ENCODE results near the gene TAS2R1.
"Not testable (repeated sequence)": the region's sequence is repeated elsewhere in the genome, so short reads cannot be mapped to it uniquely, and the experiment has no call there.

The TAS2R1 gene

DNA sequence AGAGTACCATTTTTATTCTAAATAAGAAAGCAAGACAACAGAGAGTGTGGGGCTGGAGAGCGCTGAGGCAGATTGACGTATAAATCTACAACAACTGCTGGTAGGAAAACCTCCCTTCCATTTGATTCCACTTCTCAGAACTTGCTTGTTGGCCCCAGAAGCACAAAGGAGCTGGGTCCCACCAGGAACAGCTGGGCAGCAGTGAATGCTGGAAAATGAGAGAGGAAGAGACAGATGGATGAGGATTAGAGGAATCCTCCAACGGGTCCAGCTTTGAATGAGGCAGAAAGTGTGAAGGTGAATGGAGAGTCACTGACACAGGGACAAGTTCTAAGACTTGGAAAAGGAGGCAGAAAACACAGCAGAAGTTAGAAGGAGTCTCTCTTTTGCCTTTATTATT lies 14.8 kb downstream of the TAS2R1 start:
- no peak for DNase-seq (ENCODE audit: low spot score in 2 of 2)
- no peak overlapping the region for H3K4me3 ChIP-seq
- H3K27me3 ChIP-seq (ENCODE audit: low read depth), result no peaks in the 10 kb centered on the region
- H3K4me1 ChIP-seq, result no peaks in the 10 kb centered on the region
- H3K9me3 ChIP-seq, result no peaks in the 10 kb centered on the region
- in situ Hi-C loops (cut with MboI; ENCODE audit: low sequenced_read_pairs), result no loop called here
- H3K36me3 ChIP-seq (replicated peaks), result no peaks in the 10 kb centered on the region

GRCh38 chr5:9613360-9613759 lies 16.8 kb downstream of the TAS2R1 start:
- no peak overlapping the region for H3K4me3 ChIP-seq
- H3K9me3 ChIP-seq, result no peaks in the 10 kb centered on the region
- no peak for DNase-seq (ENCODE audit: low spot score in 2 of 2)
- H3K36me3 ChIP-seq (replicated peaks), result no peaks in the 10 kb centered on the region
- H3K27me3 ChIP-seq (ENCODE audit: low read depth), result no peaks in the 10 kb centered on the region
- in situ Hi-C loops (cut with MboI; ENCODE audit: low sequenced_read_pairs), result no loop called here
- no peaks in the 10 kb centered on the region for H3K4me1 ChIP-seq

- no peak for DNase-seq (ENCODE audit: low spot score in 2 of 2)
These were observed 19.2 kb downstream of the TAS2R1 start for GRCh38 chr5:9610969-9611368.

GRCh38 chr5:9610364-9610763 lies 19.8 kb downstream of the TAS2R1 start:
- Histone ChIP-seq H3K9me3 (no peaks in the 10 kb centered on the region), H3K4me3 (no peak overlapping the region), H3K27me3 (ENCODE audit: low read depth) (no peaks in the 10 kb centered on the region), H3K36me3 (replicated peaks) (no peaks in the 10 kb centered on the region), H3K4me1 (no peaks in the 10 kb centered on the region)
- in situ Hi-C loops (cut with MboI; ENCODE audit: low sequenced_read_pairs), result no loop called here
- no peak for DNase-seq (ENCODE audit: low spot score in 2 of 2)

More at GRCh38 chr5:9610969-9611368, 19.2 kb downstream of the TAS2R1 start:
- Histone ChIP-seq H3K36me3 (replicated peaks) (no peaks in the 10 kb centered on the region), H3K4me1 (no peaks in the 10 kb centered on the region), H3K27me3 (ENCODE audit: low read depth) (no peaks in the 10 kb centered on the region), H3K4me3 (no peak overlapping the region), H3K9me3 (no peaks in the 10 kb centered on the region)
- in situ Hi-C loops (cut with MboI; ENCODE audit: low sequenced_read_pairs), result no loop called here

GRCh38 chr5:9608093-9608492 lies 22.1 kb downstream of the TAS2R1 start:
- Histone ChIP-seq H3K4me3 (no peak overlapping the region), H3K9me3 (no peaks in the 10 kb centered on the region), H3K27me3 (ENCODE audit: low read depth) (no peaks in the 10 kb centered on the region), H3K36me3 (replicated peaks) (no peaks in the 10 kb centered on the region), H3K4me1 (no peaks in the 10 kb centered on the region)
- no peak for DNase-seq (ENCODE audit: low spot score in 2 of 2)
- in situ Hi-C loops (cut with MboI; ENCODE audit: low sequenced_read_pairs), result no loop called here

- Histone ChIP-seq H3K9me3 (no peaks in the 10 kb centered on the region), H3K27me3 (ENCODE audit: low read depth) (no peaks in the 10 kb centered on the region), H3K4me3 (no peak overlapping the region), H3K36me3 (replicated peaks) (no peaks in the 10 kb centered on the region), H3K4me1 (no peaks in the 10 kb centered on the region)
- no peak for DNase-seq (ENCODE audit: low spot score in 2 of 2)
- in situ Hi-C loops (cut with MboI; ENCODE audit: low sequenced_read_pairs), result no loop called here
These were observed 24.9 kb downstream of the TAS2R1 start for GRCh38 chr5:9605041-9605838.

DNA sequence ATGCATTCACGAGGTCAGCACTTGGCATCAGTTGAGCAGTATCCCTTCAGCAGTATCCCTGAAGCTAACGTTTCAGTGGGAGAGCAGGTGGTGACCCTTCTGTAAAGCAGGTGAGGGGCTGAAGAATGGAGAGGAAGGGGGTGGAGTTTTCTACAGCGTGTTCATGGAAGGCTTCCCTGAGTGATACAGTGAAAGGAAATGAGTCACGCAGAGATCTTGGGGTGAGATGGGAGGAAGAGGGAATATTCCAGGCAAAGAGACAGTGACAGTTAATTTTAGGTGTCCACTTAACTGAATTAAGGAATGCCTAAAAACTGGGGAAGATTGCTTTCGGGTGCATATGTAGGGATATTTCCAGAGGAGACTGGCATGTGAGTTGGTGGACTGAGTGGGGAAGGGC lies 25.7 kb downstream of the TAS2R1 start:
- H3K4me1 ChIP-seq, result no peaks in the 10 kb centered on the region
- no peaks in the 10 kb centered on the region for H3K36me3 ChIP-seq (replicated peaks)
- no peaks in the 10 kb centered on the region for H3K27me3 ChIP-seq (ENCODE audit: low read depth)
- H3K9me3 ChIP-seq, result no peaks in the 10 kb centered on the region
- no peak for DNase-seq (ENCODE audit: low spot score in 2 of 2)
- no peak overlapping the region for H3K4me3 ChIP-seq
- in situ Hi-C loops (cut with MboI; ENCODE audit: low sequenced_read_pairs), result no loop called here

DNA sequence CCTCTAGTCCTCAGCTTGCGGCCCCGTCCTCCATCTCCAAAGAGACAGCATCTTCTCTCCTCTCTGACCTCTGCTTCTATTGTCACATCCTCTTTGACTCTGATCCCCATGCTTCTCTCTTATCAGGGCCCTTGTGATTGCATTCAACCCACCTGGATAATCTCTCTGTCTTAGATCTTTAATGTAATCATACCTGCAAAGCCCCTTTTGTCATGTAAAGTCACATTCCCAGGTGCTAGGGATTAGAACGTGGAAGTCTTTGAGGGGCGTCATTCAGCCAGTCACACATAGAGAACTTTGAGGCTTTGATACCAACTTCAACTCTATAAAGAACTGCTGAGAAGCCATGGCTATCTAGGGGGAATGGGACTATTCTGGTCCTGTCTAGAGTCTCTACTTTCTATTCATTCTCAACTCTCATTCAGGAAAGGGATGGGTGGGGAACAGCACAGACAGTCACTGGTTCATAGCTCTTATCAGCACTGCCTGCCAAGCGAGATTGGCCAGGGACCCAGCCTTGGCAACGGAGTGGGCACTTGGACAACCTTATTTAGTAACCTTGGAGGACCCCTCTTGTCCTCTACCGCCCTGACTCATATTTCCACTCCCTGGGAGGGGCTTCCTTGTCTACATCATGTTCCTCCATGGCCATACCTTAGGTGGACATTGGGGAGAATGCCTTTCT lies 29.0 kb downstream of the TAS2R1 start:
- in situ Hi-C loops (cut with MboI; ENCODE audit: low sequenced_read_pairs), result no loop called here
- Histone ChIP-seq H3K27me3 (ENCODE audit: low read depth) (no peaks in the 10 kb centered on the region), H3K36me3 (replicated peaks) (no peaks in the 10 kb centered on the region), H3K4me3 (no peak overlapping the region), H3K4me1 (no peaks in the 10 kb centered on the region), H3K9me3 (no peaks in the 10 kb centered on the region)
- no peak for DNase-seq (ENCODE audit: low spot score in 2 of 2)

DNA sequence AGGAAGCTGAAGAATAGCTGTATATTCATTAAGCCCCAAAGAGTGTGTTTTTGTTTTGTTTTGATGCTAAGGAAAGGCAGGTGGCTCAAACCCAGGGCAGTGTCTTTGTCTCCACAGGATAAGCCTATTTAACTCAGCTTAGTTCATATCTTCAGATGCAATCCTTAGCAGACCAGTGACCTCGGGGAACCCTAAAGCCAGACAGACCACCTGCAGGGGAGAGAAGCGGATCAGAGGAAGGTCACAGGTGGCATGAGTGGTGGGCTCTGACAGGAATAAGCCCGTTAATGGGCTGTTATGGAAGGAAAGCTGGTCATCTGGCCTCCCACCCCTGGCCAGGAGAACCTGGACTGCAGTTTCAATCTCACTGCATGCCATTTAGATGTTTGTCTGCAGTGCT lies 30.8 kb downstream of the TAS2R1 start:
- no peaks in the 10 kb centered on the region for H3K4me1 ChIP-seq
- no peak overlapping the region for H3K4me3 ChIP-seq
- H3K9me3 ChIP-seq, result no peaks in the 10 kb centered on the region
- H3K27me3 ChIP-seq (ENCODE audit: low read depth), result no peaks in the 10 kb centered on the region
- DNase-seq (ENCODE audit: low spot score in 2 of 2), result no peak
- in situ Hi-C loops (cut with MboI; ENCODE audit: low sequenced_read_pairs), result no loop called here
- no peaks in the 10 kb centered on the region for H3K36me3 ChIP-seq (replicated peaks)

DNA sequence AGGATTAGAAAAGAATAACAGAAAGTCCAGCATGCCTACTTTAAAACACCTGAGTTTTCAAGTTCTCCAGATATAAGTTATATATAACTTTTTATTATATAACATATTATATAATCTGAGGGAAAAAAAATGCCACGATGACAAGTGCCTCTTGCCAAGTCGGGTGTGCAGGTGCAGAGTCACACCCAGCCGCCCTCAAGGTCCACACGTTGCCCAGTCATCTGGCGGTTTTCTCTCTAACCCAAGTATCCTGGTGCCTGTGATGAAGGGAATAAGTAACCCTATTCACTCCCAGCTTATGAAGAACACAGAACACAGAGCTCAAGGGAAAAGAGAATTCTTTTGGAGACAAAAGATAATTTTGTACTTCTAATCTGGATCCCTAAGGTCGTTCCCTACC lies 31.8 kb downstream of the TAS2R1 start:
- in situ Hi-C loops (cut with MboI; ENCODE audit: low sequenced_read_pairs); H3K9me3 ChIP-seq: not testable (repeated sequence)

GRCh38 chr5:9597322-9597721 lies 32.8 kb downstream of the TAS2R1 start:
- H3K36me3 ChIP-seq (replicated peaks); H3K27me3 ChIP-seq (ENCODE audit: low read depth); DNase-seq (ENCODE audit: low spot score in 2 of 2); H3K4me3 ChIP-seq; H3K4me1 ChIP-seq; H3K9me3 ChIP-seq; in situ Hi-C loops (cut with MboI; ENCODE audit: low sequenced_read_pairs): not testable (repeated sequence)

More for the DNA sequence above, 31.8 kb downstream of the TAS2R1 start:
- H3K4me1 ChIP-seq; DNase-seq (ENCODE audit: low spot score in 2 of 2); H3K4me3 ChIP-seq; H3K36me3 ChIP-seq (replicated peaks); H3K27me3 ChIP-seq (ENCODE audit: low read depth): not testable (repeated sequence)

DNA sequence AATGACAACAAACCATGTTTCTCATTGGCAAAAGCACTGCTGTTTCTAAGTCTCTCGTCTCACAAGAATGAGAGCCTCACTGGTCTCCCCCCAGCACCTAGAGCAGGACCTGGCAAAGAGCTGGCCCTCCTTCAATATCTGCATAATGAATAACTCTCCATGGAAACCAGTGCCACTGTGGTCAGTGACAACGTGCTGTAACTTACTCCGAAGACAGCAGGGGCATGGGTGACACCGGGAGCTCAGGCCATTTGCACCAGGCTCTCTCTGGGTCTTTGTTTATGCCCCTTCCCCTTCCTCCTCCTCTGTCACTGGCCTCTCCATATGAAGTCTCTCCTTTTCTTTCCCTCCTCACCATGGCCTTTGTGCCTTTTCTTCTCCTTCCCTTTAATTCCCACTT lies 33.3 kb downstream of the TAS2R1 start:
- H3K4me3 ChIP-seq, result no peak overlapping the region
- no peaks in the 10 kb centered on the region for H3K36me3 ChIP-seq (replicated peaks)
- no peak for DNase-seq (ENCODE audit: low spot score in 2 of 2)
- H3K4me1 ChIP-seq, result no peaks in the 10 kb centered on the region
- H3K9me3 ChIP-seq, result no peaks in the 10 kb centered on the region
- in situ Hi-C loops (cut with MboI; ENCODE audit: low sequenced_read_pairs), result no loop called here
- no peaks in the 10 kb centered on the region for H3K27me3 ChIP-seq (ENCODE audit: low read depth)

DNA sequence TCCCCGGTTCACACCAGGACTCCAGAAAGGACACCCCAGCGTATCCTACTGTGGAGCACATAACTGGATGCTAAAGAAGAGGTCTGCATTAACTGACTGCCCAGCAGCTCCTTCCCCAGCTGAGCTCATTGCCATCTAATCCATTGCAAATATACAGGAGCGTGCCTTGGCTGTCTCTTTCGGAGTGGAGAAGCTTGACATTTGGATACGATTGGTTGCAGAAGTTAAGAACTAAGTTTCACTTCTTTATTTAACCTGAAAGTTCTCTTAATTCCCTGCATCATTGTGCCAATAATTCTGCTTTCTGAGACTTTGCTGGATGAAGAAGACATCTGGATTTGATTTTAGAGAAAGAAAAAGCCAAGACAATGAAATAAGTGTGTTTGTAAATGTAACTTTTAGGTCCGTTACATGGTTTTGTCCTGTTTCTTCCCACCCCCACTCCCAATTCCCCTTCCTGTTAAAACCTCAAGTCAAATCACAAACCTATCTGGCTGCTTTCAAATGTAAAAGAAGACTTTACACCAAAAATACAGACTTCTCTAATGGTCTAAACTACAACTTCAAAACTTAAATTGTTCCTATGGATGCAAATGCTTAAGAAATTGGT lies 33.9 kb downstream of the TAS2R1 start:
- no peak for DNase-seq (ENCODE audit: low spot score in 2 of 2)

GRCh38 chr5:9594913-9595312 lies 35.2 kb downstream of the TAS2R1 start:
- H3K9me3 ChIP-seq, result no peaks in the 10 kb centered on the region
- no peaks in the 10 kb centered on the region for H3K27me3 ChIP-seq (ENCODE audit: low read depth)
- in situ Hi-C loops (cut with MboI; ENCODE audit: low sequenced_read_pairs), result no loop called here
- DNase-seq (ENCODE audit: low spot score in 2 of 2), result no peak
- no peak overlapping the region for H3K4me3 ChIP-seq
- no peaks in the 10 kb centered on the region for H3K4me1 ChIP-seq
- H3K36me3 ChIP-seq (replicated peaks), result no peaks in the 10 kb centered on the region

More for the DNA sequence above, 33.9 kb downstream of the TAS2R1 start:
- Histone ChIP-seq H3K36me3 (replicated peaks) (no peaks in the 10 kb centered on the region), H3K9me3 (no peaks in the 10 kb centered on the region), H3K4me1 (no peaks in the 10 kb centered on the region), H3K4me3 (no peak overlapping the region), H3K27me3 (ENCODE audit: low read depth) (no peaks in the 10 kb centered on the region)
- in situ Hi-C loops (cut with MboI; ENCODE audit: low sequenced_read_pairs), result no loop called here
